Mucosa of stomach (tissue), 1 donor: ENCODE data around the gene TNRC18.
A peak's percentile ranks its signal among the peaks of the same experiment; 100 is the strongest.
"Not testable (repeated sequence)": the region's sequence is repeated elsewhere in the genome, so short reads cannot be mapped to it uniquely, and the experiment has no call there.

Experiments used
- H3K27me3 ChIP-seq: one replicate; pipeline ENCODE4 v1.7.0; 2013; ENCODE audit warnings: mild to moderate bottlenecking, low read length; ENCODE audit not compliant: control insufficient read depth, insufficient read depth
- H3K36me3 ChIP-seq: one replicate; pipeline ENCODE4 v1.7.0; 2013; ENCODE audit warnings: low read length; ENCODE audit not compliant: control insufficient read depth, insufficient read depth
- H3K4me1 ChIP-seq: one replicate; pipeline ENCODE4 v1.7.0; 2013; ENCODE audit warnings: mild to moderate bottlenecking, low read length; ENCODE audit not compliant: control insufficient read depth, insufficient read depth
- H3K4me3 ChIP-seq: one replicate; pipeline ENCODE4 v1.7.0; 2013; ENCODE audit warnings: low read length
- H3K9ac ChIP-seq: one replicate; pipeline ENCODE4 v1.7.0; 2013; ENCODE audit warnings: mild to moderate bottlenecking, low read length, moderate library complexity
- H3K9me3 ChIP-seq: one replicate; pipeline ENCODE4 v1.7.0; 2013; ENCODE audit warnings: mild to moderate bottlenecking, low read length, moderate library complexity; ENCODE audit not compliant: control insufficient read depth
- donor health status: Pancreatic carcinoma.

The TNRC18 gene

GRCh38 chr7:5291711-5292335 is 131.8 kb downstream of the TNRC18 start:
- not testable (repeated sequence) for H3K36me3 ChIP-seq, H3K4me1 ChIP-seq, H3K27me3 ChIP-seq, H3K9ac ChIP-seq, H3K4me3 ChIP-seq, H3K9me3 ChIP-seq

- Histone ChIP-seq H3K4me1 (no peaks in the 10 kb centered on the region), H3K27me3 (no peaks in the 10 kb centered on the region), H3K4me3 (no peak overlapping the region), H3K9ac (no peak overlapping the region), H3K9me3 (no peaks in the 10 kb centered on the region), H3K36me3 (no peaks in the 10 kb centered on the region)
Observed at GRCh38 chr7:5291301-5291700, 132.3 kb downstream of the TNRC18 start.

GRCh38 chr7:5289355-5289754 is 134.3 kb downstream of the TNRC18 start:
- Histone ChIP-seq H3K9ac (no peak overlapping the region), H3K36me3 (no peaks in the 10 kb centered on the region), H3K4me1 (peaks cover 6% of the 10 kb centered on the region), H3K4me3 (no peak overlapping the region), H3K9me3 (no peaks in the 10 kb centered on the region), H3K27me3 (peaks cover 3% of the 10 kb centered on the region)

GRCh38 chr7:5288560-5288959 is 135.1 kb downstream of the TNRC18 start:
- H3K4me3 ChIP-seq, H3K36me3 ChIP-seq, H3K27me3 ChIP-seq, H3K4me1 ChIP-seq, H3K9ac ChIP-seq, H3K9me3 ChIP-seq: not testable (repeated sequence)

GRCh38 chr7:5287802-5288201 is 135.8 kb downstream of the TNRC18 start:
- H3K9me3 ChIP-seq, result no peaks in the 10 kb centered on the region
- no peaks in the 10 kb centered on the region for H3K36me3 ChIP-seq
- peaks cover 12% of the 10 kb centered on the region for H3K4me1 ChIP-seq

GRCh38 chr7:5287373-5287772 is 136.3 kb downstream of the TNRC18 start:
- not testable (repeated sequence) for H3K4me3 ChIP-seq, H3K9me3 ChIP-seq, H3K36me3 ChIP-seq, H3K9ac ChIP-seq
- Histone ChIP-seq H3K4me1 (peaks cover 12% of the 10 kb centered on the region), H3K27me3 (peaks cover 10% of the 10 kb centered on the region)

More at GRCh38 chr7:5287802-5288201, 135.8 kb downstream of the TNRC18 start:
- no peak overlapping the region for H3K9ac ChIP-seq
- H3K4me3 ChIP-seq, result no peak overlapping the region
- peaks cover 10% of the 10 kb centered on the region for H3K27me3 ChIP-seq

- H3K9ac ChIP-seq, result no peak overlapping the region
- no peak overlapping the region for H3K4me3 ChIP-seq
- H3K27me3 ChIP-seq, result peaks cover 10% of the 10 kb centered on the region
- no peaks in the 10 kb centered on the region for H3K9me3 ChIP-seq
- H3K4me1 ChIP-seq, result peaks cover 12% of the 10 kb centered on the region
- no peaks in the 10 kb centered on the region for H3K36me3 ChIP-seq
Observed at GRCh38 chr7:5286933-5287332, 136.7 kb downstream of the TNRC18 start.

GRCh38 chr7:5284304-5285281 is 139.0 kb downstream of the TNRC18 start:
- Histone ChIP-seq H3K9ac (no peak overlapping the region), H3K4me1 (peaks cover 12% of the 10 kb centered on the region), H3K36me3 (no peaks in the 10 kb centered on the region), H3K9me3 (no peaks in the 10 kb centered on the region), H3K27me3 (peaks cover 10% of the 10 kb centered on the region), H3K4me3 (no peak overlapping the region)

- Histone ChIP-seq H3K9me3 (no peaks in the 10 kb centered on the region), H3K4me1 (peaks cover 12% of the 10 kb centered on the region), H3K4me3 (no peak overlapping the region), H3K27me3 (peaks cover 10% of the 10 kb centered on the region), H3K36me3 (no peaks in the 10 kb centered on the region), H3K9ac (peak overlapping the region; percentile 8)
Observed at GRCh38 chr7:5283421-5284303, 140.0 kb downstream of the TNRC18 start.

GRCh38 chr7:5282543-5283316 is 140.9 kb downstream of the TNRC18 start, which contains the start of gene SLC29A4:
Gene SLC29A4, plus strand, starts transcription at chr7:5282943. Its CDS starts 4,874 bp downstream, at chr7:5287817.
- H3K4me1 ChIP-seq, result peaks cover 12% of the 10 kb centered on the region
- peak within 1 kb of the TSS; percentile 8 for H3K9ac ChIP-seq
- H3K36me3 ChIP-seq, result no peaks in the 10 kb centered on the region
- H3K4me3 ChIP-seq, result no peak within 1 kb of the TSS
- H3K9me3 ChIP-seq, result no peaks in the 10 kb centered on the region
- H3K27me3 ChIP-seq, result peaks cover 10% of the 10 kb centered on the region
